Neural crest cell (in vitro differentiated cells): ENCODE data around the gene ZNF879. TPM values are rescaled to one million over a fixed set of nuclear protein-coding genes. Genes with fewer than 3 reads are reported as not detected.

Experiments
- DNase-seq: peaks from one replicate; pipeline ENCODE4 v3.0.0; 2021; ENCODE audit warnings: low read depth, mixed read lengths, low spot score
- H3K27ac Mint-ChIP-seq: one replicate; pipeline ENCODE4 v1.8.0; 2021; ENCODE audit warnings: mild to moderate bottlenecking, mixed read lengths; ENCODE audit not compliant: unreplicated experiment
- H3K27me3 Mint-ChIP-seq: 2 replicates; pipeline ENCODE4 v1.8.0; 2021; ENCODE audit warnings: low read depth, mild to moderate bottlenecking, mixed read lengths
- H3K36me3 Mint-ChIP-seq: 2 replicates; pipeline ENCODE4 v1.8.0; 2021; ENCODE audit warnings: low read depth, mild to moderate bottlenecking, mixed read lengths
- H3K4me1 Mint-ChIP-seq: 2 replicates; pipeline ENCODE4 v1.8.0; 2021; ENCODE audit warnings: mixed read lengths
- H3K4me3 Mint-ChIP-seq: one replicate; pipeline ENCODE4 v1.8.0; 2021; ENCODE audit warnings: mild to moderate bottlenecking, mixed read lengths
- H3K9me3 Mint-ChIP-seq: 2 replicates; pipeline ENCODE4 v1.8.0; 2021; ENCODE audit warnings: mixed read lengths
- CTCF ChIP-seq: fragments of 200-600 bp; sonication (generic); conservative IDR thresholded peaks from 2 replicates; pipeline ENCODE4 v1.5.0; 2021; ENCODE audit warnings: antibody characterized with exemption, mild to moderate bottlenecking
- total RNA-seq: library from RNA; stranded (reverse); gene quantifications from 2 replicates; pipeline ENCODE4 v1.2.1, GENCODE V29; 2021

ZNF879 gene
- total RNA-seq, 1 donor from 2014 or later: 7.4 TPM

GRCh38 chr5:178986326-178986960, 37.2 kb upstream of the ZNF879 start:
- Mint-ChIP-seq H3K27ac (no peak overlapping the region), H3K27me3 (peaks cover 6% of the 10 kb centered on the region), H3K4me1 (no peaks in the 10 kb centered on the region), H3K9me3 (peaks cover 5% of the 10 kb centered on the region), H3K4me3 (no peak overlapping the region), H3K36me3 (no peaks in the 10 kb centered on the region)
- TF ChIP-seq CTCF: no peak
- DNase-seq: no peak

GRCh38 chr5:178988436-178989220, 35.0 kb upstream of the ZNF879 start:
- no peak overlapping the region for H3K27ac Mint-ChIP-seq
- no peaks in the 10 kb centered on the region for H3K36me3 Mint-ChIP-seq
- no peak overlapping the region for H3K4me3 Mint-ChIP-seq
- TF ChIP-seq CTCF: no peak
- no peak for DNase-seq
- H3K4me1 Mint-ChIP-seq: no peaks in the 10 kb centered on the region
- H3K27me3 Mint-ChIP-seq: peaks cover 26% of the 10 kb centered on the region
- peaks cover 5% of the 10 kb centered on the region for H3K9me3 Mint-ChIP-seq

- H3K9me3 Mint-ChIP-seq: peaks cover 5% of the 10 kb centered on the region
- H3K36me3 Mint-ChIP-seq: no peaks in the 10 kb centered on the region
- no peak overlapping the region for H3K4me3 Mint-ChIP-seq
- H3K27ac Mint-ChIP-seq: no peak overlapping the region
- no peak for TF ChIP-seq CTCF
- H3K4me1 Mint-ChIP-seq: no peaks in the 10 kb centered on the region
- no peak for DNase-seq
- peaks cover 33% of the 10 kb centered on the region for H3K27me3 Mint-ChIP-seq
Observed at GRCh38 chr5:178989311-178989710, 34.3 kb upstream of the ZNF879 start.

- Mint-ChIP-seq H3K9me3 (peaks cover 5% of the 10 kb centered on the region), H3K4me1 (peaks cover 3% of the 10 kb centered on the region), H3K36me3 (no peaks in the 10 kb centered on the region), H3K27me3 (peaks cover 39% of the 10 kb centered on the region), H3K4me3 (no peak overlapping the region), H3K27ac (no peak overlapping the region)
- no peak for TF ChIP-seq CTCF
- no peak for DNase-seq
Observed at GRCh38 chr5:178990491-178990890, 33.1 kb upstream of the ZNF879 start.

- no peak overlapping the region for H3K27ac Mint-ChIP-seq
- peaks cover 5% of the 10 kb centered on the region for H3K4me1 Mint-ChIP-seq
- no peak overlapping the region for H3K4me3 Mint-ChIP-seq
- H3K36me3 Mint-ChIP-seq: no peaks in the 10 kb centered on the region
- DNase-seq: no peak
- peaks cover 49% of the 10 kb centered on the region for H3K27me3 Mint-ChIP-seq
- no peak for TF ChIP-seq CTCF
- peaks cover 5% of the 10 kb centered on the region for H3K9me3 Mint-ChIP-seq
Observed at GRCh38 chr5:178991190-178992145, 32.1 kb upstream of the ZNF879 start.
